COLO829 (cell line): ENCODE data around the gene FBXO34.
A peak's percentile ranks its signal among the peaks of the same experiment; 100 is the strongest.
"Not testable (repeated sequence)": the region's sequence is repeated elsewhere in the genome, so short reads cannot be mapped to it uniquely, and the experiment has no call there.

Source experiments
- DNase-seq: peaks from one replicate; pipeline ENCODE4 v3.0.0; 2012; ENCODE audit warnings: low spot score

The FBXO34 gene

DNA sequence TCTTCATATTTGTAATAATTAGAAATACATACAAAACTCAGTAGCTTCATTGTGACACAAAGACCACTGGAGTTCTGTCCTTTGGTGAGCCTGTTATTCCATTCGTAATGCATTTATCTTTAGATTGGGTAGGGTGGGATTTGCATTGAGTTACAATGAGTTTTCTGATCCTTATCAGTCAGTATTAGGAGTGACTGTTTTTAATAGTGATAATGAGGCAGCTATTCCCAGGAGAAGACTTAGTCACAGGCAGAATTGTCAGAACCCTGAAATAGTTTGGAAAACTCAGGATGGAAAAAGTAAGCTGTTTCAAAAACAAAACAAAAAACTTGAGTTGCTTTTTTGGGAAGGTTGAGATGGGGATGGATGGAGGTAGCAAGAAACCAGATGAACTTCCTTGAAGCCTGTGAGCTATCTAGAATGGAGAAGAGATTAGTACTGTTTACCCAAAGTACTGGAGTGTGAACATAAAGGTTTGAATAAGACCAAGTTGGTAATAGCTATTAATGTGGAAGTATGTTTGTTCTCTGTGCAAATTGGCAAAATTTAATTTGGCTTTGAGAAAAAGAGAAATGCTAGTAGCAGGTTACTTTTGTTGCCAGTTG, 38.6 kb downstream of the FBXO34 start:
- DNase-seq = no peak

DNA sequence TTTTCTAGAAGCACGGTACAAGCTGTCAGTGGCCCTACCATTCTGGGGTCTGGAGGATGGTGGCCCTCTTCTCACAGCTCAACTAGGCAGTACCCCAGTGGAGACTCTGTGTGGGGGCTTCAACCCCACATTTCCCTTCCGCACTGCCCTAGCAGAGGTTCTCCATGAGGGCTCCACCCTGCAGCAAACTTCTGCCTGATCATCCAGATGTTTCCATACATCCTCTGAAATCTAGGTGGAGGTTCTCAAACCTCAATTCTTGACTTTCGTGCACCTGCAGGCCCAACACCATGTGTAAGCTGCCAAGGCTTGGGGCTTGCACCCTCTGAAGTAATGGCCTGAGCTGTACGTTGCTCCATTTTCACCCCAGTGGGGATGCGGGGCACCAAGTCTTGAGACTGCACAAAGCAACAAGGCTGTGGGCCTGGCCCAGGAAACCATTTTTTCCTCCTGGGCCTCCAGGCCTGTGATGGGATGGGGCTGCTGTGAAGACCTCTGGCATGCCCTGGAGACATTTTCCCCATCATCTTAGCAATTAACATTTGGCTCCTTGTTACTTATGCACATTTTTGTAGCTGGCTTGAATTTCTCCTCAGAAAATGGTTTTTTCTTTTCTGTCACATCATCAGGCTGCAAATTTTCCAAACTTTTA, 41.3 kb downstream of the FBXO34 start:
- DNase-seq = not testable (repeated sequence)

- no peak for DNase-seq
Measured at GRCh38 chr14:55313480-55313879, 42.3 kb downstream of the FBXO34 start.

- DNase-seq = no peak
Measured at GRCh38 chr14:55314449-55314848, 43.2 kb downstream of the FBXO34 start.

DNA sequence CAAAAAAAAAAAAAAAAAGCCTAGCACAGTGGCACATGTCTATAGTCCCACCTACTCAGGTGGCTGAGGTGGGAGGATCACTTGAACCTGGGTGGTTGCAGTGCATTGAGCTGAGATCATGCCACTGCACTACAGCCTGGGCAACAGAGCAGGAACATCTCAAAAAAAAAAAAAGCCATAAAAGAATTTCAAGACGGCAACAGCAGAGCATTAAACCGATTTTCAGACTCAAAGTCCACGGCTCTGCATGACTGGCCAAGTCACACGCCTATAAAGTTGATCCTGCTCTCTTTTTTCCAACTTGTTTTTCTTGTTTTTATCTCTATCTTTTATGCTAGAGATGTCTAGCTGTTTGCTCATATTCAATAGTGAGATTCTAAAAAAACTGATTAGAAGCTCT, 45.3 kb downstream of the FBXO34 start:
- no peak for DNase-seq

- no peak for DNase-seq
Measured at GRCh38 chr14:55317542-55318306, 46.5 kb downstream of the FBXO34 start.

DNA sequence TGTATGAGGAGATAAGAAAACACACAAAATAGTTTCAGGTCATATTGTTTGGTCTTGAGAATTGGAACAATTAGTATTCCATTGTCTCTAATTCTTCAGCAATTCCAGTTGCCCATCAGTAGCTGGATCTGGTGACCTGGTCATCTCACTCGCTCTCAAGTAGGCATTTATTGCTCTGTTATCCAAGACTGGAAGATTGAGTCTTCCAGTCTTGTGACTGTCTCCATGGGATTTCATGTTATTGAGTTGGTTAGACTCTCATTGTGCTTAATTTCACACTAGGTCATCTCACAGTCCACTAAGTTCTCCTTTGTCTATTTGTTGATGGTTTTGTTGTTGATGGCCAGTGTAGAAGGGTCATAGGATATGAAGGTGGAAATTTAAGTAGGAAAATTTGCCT, 47.5 kb downstream of the FBXO34 start:
- DNase-seq = no peak

DNA sequence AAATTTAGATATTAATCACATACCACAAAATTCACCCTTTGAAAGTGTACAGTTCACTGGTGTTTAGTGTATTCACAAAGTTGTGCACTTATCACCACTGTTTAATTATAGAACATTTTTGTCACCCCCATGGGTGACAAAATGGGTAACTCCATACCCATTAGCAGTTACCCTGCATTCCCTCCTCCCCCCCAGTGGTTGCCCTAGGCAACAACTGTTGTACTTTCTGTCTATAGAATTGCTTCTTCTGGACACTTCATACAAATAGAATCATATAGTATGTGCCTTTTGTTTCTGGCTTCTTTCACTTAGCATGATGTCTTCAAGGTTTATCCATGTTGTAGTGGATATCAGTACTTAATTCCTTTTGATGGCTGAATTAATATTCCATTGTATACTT, 52.7 kb downstream of the FBXO34 start:
- DNase-seq = no peak

GRCh38 chr14:55324812-55325211, 53.6 kb downstream of the FBXO34 start:
- DNase-seq = no peak

DNA sequence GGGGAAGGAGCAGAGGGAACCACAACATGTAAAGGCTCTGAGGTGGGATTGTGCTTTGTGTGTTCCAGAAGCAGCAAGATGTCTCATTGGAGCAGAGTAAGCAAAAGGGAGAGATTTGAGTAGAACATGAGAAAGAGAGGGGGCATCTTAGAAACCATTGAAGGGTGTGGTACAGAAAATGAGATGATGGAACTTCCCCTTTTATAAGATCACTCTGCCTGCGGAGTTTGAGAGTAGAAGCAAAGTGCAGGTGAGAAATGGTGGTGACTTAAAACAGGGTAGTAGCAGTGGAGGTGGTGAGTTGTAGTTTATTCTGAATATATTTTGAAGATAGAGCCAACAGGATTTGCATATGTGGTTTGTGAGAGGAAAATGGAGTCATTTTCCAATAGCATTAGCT, 56.0 kb downstream of the FBXO34 start:
- no peak for DNase-seq

- DNase-seq = no peak
Measured at GRCh38 chr14:55328317-55328716, 57.1 kb downstream of the FBXO34 start.

DNA sequence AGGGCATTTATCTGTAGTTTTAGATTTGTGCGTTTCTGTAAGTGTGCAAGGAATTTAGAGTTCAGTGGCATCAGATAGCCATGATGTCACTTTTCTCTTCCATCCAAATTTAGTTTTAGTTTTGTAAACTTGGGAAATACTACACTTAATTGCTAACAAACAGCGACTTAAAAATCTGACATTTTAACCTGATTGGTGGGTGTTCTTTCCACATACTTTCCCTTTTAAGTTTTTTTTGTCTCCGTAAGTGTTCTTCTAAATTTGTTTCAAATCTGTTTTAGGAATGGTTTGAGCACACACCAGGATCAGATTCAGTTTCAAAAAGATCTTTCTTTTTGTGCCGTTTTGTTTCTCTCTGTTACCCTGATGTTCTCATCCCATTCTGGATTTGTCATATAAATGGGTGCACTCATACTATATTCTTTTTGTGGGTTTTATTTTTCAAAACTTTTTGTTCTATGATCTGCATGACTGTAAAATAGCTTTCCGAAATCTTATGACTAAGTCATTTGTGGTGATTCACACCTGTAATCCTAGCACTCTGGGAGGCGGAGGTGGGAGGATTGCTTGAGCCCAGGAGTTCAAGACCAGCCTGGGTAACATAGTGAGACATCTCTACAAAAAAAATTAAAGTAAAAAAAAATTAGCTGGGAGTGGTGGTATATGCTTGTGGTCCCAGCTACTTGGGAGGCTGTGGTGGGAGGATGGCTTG, 58.9 kb downstream of the FBXO34 start:
- no peak for DNase-seq

- no peak for DNase-seq
Measured at GRCh38 chr14:55332654-55333570, 61.7 kb downstream of the FBXO34 start.

GRCh38 chr14:55333711-55334485, 62.7 kb downstream of the FBXO34 start:
- no peak for DNase-seq

DNA sequence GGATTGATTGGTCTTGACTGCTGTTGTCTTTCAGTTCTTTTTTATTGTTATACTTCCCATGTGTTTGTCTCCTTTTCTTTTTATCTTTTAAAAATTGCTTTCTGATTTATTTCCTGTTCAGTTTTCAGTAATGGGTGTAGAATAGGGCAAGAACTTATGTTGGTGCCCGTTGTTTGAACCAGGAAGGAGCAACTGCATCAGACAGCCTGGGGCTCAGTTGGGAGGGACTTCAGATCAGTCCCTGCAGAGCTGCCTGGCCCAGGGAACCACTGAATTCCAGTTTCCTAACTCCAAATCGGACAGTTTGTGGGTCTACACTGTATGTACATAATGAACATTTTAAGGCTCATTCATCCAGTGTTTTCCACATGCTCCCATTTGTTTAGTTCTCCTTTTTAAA, 64.9 kb downstream of the FBXO34 start:
- peak; percentile 41 for DNase-seq

- no peak for DNase-seq
Measured at GRCh38 chr14:55336691-55337090, 65.5 kb downstream of the FBXO34 start.

DNA sequence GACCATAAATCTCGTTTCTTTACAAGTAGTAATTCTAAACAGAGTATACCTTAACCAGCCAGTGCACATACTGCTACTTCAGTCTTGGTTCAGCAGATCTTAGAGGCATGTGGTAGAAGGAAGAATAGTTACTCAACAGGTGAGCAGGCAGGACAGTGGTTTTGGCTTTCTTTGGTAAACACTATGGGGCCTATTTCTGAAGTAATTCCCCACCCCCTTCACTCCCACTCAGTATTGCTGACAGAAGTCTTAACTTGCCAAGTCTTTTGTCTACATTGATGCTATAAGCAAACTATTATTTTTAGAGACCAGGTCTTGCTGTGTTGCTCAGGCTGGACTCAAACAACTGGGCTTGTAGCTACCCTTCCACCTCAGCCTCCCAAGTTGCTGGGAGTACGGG, 68.5 kb downstream of the FBXO34 start:
- no peak for DNase-seq

DNA sequence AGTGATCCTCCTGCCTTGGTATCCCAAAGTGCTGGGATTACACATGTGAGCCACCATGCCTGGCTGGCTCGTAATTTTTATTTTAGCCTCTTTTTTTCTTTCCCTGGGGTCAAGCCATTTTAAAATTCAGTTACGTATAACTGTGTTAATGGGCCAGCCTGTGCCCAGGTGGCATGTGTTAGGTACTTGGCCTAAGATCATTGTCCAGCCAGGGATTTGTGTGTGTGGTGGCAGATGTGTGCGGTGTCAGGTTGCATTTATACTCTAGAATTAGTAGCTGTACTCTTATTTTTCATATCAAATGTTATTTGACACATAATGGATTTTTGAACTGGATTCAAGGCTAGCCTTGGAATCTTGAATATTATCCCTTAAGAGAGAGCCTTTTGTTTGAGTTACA, 69.3 kb downstream of the FBXO34 start:
- DNase-seq = no peak

DNA sequence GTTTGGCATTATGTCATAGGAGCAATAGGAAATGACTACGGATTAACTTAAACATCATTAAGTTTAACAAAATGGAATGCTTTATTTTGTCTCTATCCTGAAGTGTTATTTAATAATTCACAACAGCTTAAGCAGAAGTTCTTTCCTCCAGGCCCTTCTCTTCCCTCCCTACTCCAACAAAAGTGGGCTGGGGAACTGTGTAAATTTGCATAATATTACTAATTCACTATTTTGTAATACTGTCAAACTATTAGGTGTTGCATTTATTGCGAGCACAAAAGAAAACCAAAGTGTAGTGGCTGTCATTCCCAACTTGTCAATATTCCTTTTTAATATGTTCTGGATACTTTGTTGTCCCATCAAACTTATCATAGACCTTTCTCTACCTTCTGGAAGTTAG, 70.6 kb downstream of the FBXO34 start:
- no peak for DNase-seq

DNA sequence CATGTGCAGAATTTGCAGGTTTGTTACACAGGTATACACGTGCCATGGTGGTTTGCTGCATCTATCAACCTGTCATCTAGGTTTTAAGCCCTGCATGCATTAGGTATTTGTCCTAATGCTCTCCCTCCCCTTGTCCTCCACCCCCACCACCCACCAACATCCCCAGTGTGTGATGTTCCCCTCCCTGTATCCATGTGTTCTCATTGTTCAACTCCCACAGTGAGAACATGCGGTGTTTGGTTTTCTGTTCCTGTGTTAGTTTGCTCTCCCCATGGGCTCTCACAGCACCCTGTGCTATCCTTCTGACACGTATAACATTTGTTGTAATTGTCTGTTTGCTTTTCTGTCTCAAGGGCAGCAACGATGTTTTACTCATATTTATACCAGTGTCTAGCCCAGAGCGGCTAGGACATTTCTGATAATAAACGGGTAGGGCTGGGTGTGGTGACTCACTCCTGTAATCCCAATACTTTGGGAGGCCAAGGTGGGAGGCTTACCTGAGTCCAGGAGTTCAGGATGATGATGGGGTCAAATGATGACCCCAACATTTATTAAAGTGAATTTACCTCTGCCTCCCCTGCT, 73.5 kb downstream of the FBXO34 start:
- not testable (repeated sequence) for DNase-seq

- DNase-seq = no peak
Measured at GRCh38 chr14:55347040-55347439, 75.8 kb downstream of the FBXO34 start.
